Keratinocyte (primary cell): ENCODE results near the gene NOX4. TPM values are rescaled to one million over a fixed set of nuclear protein-coding genes. Genes with fewer than 3 reads are reported as not detected.

Experiments used
- DNase-seq: peaks from one replicate; pipeline ENCODE4 v3.0.0-alpha.2; 2011; ENCODE audit warnings: low read depth, missing footprints, low spot score
- FAIRE-seq: peaks from 2 replicates; lab custom pipeline; 2011; peaks lifted over from hg19 to GRCh38; lab: Jason Lieb, UNC
- H2AFZ ChIP-seq: 2 replicates; pipeline ENCODE4 v1.6.0; 2012; ENCODE audit warnings: low read length, control low read depth, inconsistent platforms; ENCODE audit not compliant: control insufficient read depth
- H3K27ac ChIP-seq: 2 replicates; pipeline ENCODE4 v1.5.1; 2011; ENCODE audit warnings: low read length; ENCODE audit not compliant: control insufficient read depth, insufficient read depth
- H3K27me3 ChIP-seq: 3 replicates; pipeline ENCODE4 v1.6.0; 2011; ENCODE audit warnings: low read length; ENCODE audit not compliant: control insufficient read depth, insufficient read depth; ENCODE audit errors: extremely low read depth
- H3K36me3 ChIP-seq, 2 experiments: 2 replicates in 1 of 2; 3 replicates in 1 of 2; pipeline ENCODE4 v1.5.1; 2011; ENCODE audit warnings: low read length in 2 of 2, mild to moderate bottlenecking in 1 of 2; ENCODE audit not compliant: control insufficient read depth in 2 of 2, insufficient read depth in 2 of 2; ENCODE audit errors: extremely low read depth in 1 of 2
- H3K4me1 ChIP-seq: 3 replicates; pipeline ENCODE4 v1.5.1; 2011; ENCODE audit warnings: low read length; ENCODE audit not compliant: control insufficient read depth, insufficient read depth; ENCODE audit errors: extremely low read depth
- H3K4me2 ChIP-seq: 3 replicates; pipeline ENCODE4 v1.6.0; 2011; ENCODE audit warnings: low read depth, low read length; ENCODE audit not compliant: control insufficient read depth, insufficient read depth; ENCODE audit errors: extremely low read depth
- H3K4me3 ChIP-seq, 3 experiments: fragments of 200-600 bp in 1 of 3; sonication (generic) in 1 of 3; 2 replicates in 2 of 3; 3 replicates in 1 of 3; pipeline ENCODE4 v1.5.1; 2011 to 2016; ENCODE audit warnings: low read length in 3 of 3, mild to moderate bottlenecking in 3 of 3, control low read depth in 2 of 3, inconsistent platforms in 1 of 3, low read depth in 1 of 3, mixed read lengths in 1 of 3, mixed run types in 1 of 3, moderate library complexity in 1 of 3; ENCODE audit not compliant: control insufficient read depth in 2 of 3, insufficient read depth in 2 of 3; ENCODE audit errors: extremely low read depth in 1 of 3
- H3K79me2 ChIP-seq: 2 replicates; pipeline ENCODE4 v1.6.0; 2012; ENCODE audit warnings: low read length; ENCODE audit not compliant: control insufficient read depth, insufficient read depth
- H3K9ac ChIP-seq: 3 replicates; pipeline ENCODE4 v1.6.0; 2011; ENCODE audit warnings: low read length; ENCODE audit not compliant: control insufficient read depth, insufficient read depth; ENCODE audit errors: extremely low read depth
- H3K9me1 ChIP-seq: 3 replicates; pipeline ENCODE4 v1.6.0; 2011; ENCODE audit warnings: low read length; ENCODE audit not compliant: control insufficient read depth, insufficient read depth; ENCODE audit errors: extremely low read depth
- H3K9me3 ChIP-seq: 2 replicates; pipeline ENCODE4 v1.5.1; 2012; ENCODE audit warnings: low read depth, low read length; ENCODE audit not compliant: control insufficient read depth
- H4K20me1 ChIP-seq: 3 replicates; pipeline ENCODE4 v1.6.0; 2011; ENCODE audit warnings: low read length; ENCODE audit not compliant: control insufficient read depth, insufficient read depth; ENCODE audit errors: extremely low read depth
- CTCF ChIP-seq, 3 experiments: IDR thresholded peaks in 1 of 3; conservative IDR thresholded peaks in 1 of 3; optimal IDR thresholded peaks in 1 of 3; 2 replicates in 2 of 3; 3 replicates in 1 of 3; pipeline versions ENCODE3 to v1.5.1; 2011; ENCODE audit warnings: low read length in 3 of 3, mild to moderate bottlenecking in 3 of 3, moderate library complexity in 2 of 3, control low read depth in 1 of 3, inconsistent platforms in 1 of 3; ENCODE audit not compliant: insufficient read depth in 2 of 3; ENCODE audit errors: extremely low read depth in 1 of 3
- EZH2 ChIP-seq: IDR thresholded peaks from one replicate; pipeline ENCODE4 v1.6.1; 2012; ENCODE audit warnings: inconsistent platforms, mild to moderate bottlenecking, low read length, moderate library complexity
- dilution Hi-C: fragments of 300-500 bp; cut with MboI; formaldehyde crosslinking; loops from one replicate; pipeline ENCODE4 v1.7.0; 2020; ENCODE audit warnings: low sequenced_read_pairs; ENCODE audit not compliant: extremely low pct_ligation_motif_present
- polyA plus RNA-seq, 5 experiments: library from polyadenylated mRNA; depleted of rRNA in 3 of 5; stranded (reverse) in 3 of 5; stranded (forward) in 1 of 5; unstranded in 1 of 5; fragments of >200 nt; gene quantifications; 1 replicate in 1 of 5; 2 replicates in 3 of 5; 3 replicates in 1 of 5; pipeline versions ENCODE4 v1.2.1 to v1.2.3, GENCODE V29; 2011 to 2012; ENCODE audit warnings: missing spikeins in 2 of 5, low read depth in 1 of 5, low replicate concordance in 1 of 5

The NOX4 gene
- polyA plus RNA-seq, 1 donor (not counting 4 experiments of a cell fraction or from before 2014, with no cell fraction given): not detected

GRCh38 chr11:89279176-89279575 lies 212.0 kb downstream of the NOX4 start:
- H3K4me1 ChIP-seq: no peaks in the 10 kb centered on the region

GRCh38 chr11:89275966-89276365 lies 215.2 kb downstream of the NOX4 start:
- Histone ChIP-seq H3K4me2 (no peak overlapping the region), H3K4me1 (no peaks in the 10 kb centered on the region), H3K27ac (no peak overlapping the region), H3K79me2 (no peaks in the 10 kb centered on the region), H4K20me1 (no peaks in the 10 kb centered on the region), H3K4me3 (no peak overlapping the region), H3K36me3 (no peaks in the 10 kb centered on the region), H3K9me1 (no peaks in the 10 kb centered on the region), H3K9me3 (no peaks in the 10 kb centered on the region), H3K27me3 (no peaks in the 10 kb centered on the region), H3K9ac (no peak overlapping the region), H2AFZ (no peak overlapping the region)
- TF ChIP-seq EZH2 (no peak), CTCF (optimal IDR thresholded peaks at IDR 0.05 in 1 of 3, IDR thresholded peaks at IDR 0.05 in 1 of 3, conservative IDR thresholded peaks at IDR 0.05 in 1 of 3; ENCODE audit: extremely low read depth in 1 of 3, insufficient read depth in 2 of 3, low read length in 3 of 3) (no peak)
- dilution Hi-C loops: no loop called here
- no peak for DNase-seq
- FAIRE-seq: no peak

More at GRCh38 chr11:89279176-89279575, 212.0 kb downstream of the NOX4 start:
- H3K9ac ChIP-seq: no peak overlapping the region
- no peaks in the 10 kb centered on the region for H3K9me1 ChIP-seq
- no peak for FAIRE-seq
- no peak overlapping the region for H3K4me3 ChIP-seq
- no peak overlapping the region for H3K27ac ChIP-seq
- H3K36me3 ChIP-seq: no peaks in the 10 kb centered on the region
- H3K79me2 ChIP-seq: no peaks in the 10 kb centered on the region
- H3K4me2 ChIP-seq: no peak overlapping the region
- dilution Hi-C loops: no loop called here
- H4K20me1 ChIP-seq: no peaks in the 10 kb centered on the region
- DNase-seq: no peak
- TF ChIP-seq CTCF (optimal IDR thresholded peaks at IDR 0.05 in 1 of 3, IDR thresholded peaks at IDR 0.05 in 1 of 3, conservative IDR thresholded peaks at IDR 0.05 in 1 of 3; ENCODE audit: extremely low read depth in 1 of 3, insufficient read depth in 2 of 3, low read length in 3 of 3): no peak
- TF ChIP-seq EZH2: no peak
- H3K9me3 ChIP-seq: no peaks in the 10 kb centered on the region
- no peaks in the 10 kb centered on the region for H3K27me3 ChIP-seq
- H2AFZ ChIP-seq: no peak overlapping the region

Other genes with a start within 250 kb of the NOX4 start
- gene TRIM77, start 218.9 kb upstream of the NOX4 start, polyA plus RNA-seq: not detected in 3 replicates